ENCODE results near the gene RFX4.

DNA sequence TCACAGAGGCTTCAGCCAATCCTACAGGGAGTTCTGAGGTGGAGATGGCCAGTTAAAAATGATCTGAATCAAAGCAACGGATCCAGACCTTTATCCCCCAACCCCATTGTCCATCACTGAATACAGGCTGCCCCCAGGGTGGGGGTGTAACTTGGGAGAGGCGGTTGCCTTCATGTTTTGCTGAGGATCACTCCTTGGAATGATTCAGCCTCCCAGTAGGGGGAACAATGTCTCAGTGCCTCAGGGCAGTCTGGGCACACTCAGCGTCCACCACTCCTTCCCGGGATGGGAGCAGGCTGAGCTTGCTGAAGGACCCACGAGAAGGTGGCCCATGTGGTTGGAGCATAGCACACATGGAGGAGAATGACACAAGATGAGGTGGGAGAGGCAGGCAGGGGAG lies 60.2 kb downstream of the RFX4 start:
- TF ChIP-seq, protein P1, sequence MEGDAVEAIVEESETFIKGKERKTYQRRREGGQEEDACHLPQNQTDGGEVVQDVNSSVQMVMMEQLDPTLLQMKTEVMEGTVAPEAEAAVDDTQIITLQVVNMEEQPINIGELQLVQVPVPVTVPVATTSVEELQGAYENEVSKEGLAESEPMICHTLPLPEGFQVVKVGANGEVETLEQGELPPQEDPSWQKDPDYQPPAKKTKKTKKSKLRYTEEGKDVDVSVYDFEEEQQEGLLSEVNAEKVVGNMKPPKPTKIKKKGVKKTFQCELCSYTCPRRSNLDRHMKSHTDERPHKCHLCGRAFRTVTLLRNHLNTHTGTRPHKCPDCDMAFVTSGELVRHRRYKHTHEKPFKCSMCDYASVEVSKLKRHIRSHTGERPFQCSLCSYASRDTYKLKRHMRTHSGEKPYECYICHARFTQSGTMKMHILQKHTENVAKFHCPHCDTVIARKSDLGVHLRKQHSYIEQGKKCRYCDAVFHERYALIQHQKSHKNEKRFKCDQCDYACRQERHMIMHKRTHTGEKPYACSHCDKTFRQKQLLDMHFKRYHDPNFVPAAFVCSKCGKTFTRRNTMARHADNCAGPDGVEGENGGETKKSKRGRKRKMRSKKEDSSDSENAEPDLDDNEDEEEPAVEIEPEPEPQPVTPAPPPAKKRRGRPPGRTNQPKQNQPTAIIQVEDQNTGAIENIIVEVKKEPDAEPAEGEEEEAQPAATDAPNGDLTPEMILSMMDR (IDR thresholded peaks at IDR 0.05) = no peak
- TF ChIP-seq POLR2A (IDR thresholded peaks at IDR 0.05) = no peak

Data from lower leg skin (tissue), 3 donors.